ENCODE measurements around the gene DCDC1. TPM values are rescaled to one million over a fixed set of nuclear protein-coding genes. Genes with fewer than 3 reads are reported as not detected.

DCDC1 gene, protein sequence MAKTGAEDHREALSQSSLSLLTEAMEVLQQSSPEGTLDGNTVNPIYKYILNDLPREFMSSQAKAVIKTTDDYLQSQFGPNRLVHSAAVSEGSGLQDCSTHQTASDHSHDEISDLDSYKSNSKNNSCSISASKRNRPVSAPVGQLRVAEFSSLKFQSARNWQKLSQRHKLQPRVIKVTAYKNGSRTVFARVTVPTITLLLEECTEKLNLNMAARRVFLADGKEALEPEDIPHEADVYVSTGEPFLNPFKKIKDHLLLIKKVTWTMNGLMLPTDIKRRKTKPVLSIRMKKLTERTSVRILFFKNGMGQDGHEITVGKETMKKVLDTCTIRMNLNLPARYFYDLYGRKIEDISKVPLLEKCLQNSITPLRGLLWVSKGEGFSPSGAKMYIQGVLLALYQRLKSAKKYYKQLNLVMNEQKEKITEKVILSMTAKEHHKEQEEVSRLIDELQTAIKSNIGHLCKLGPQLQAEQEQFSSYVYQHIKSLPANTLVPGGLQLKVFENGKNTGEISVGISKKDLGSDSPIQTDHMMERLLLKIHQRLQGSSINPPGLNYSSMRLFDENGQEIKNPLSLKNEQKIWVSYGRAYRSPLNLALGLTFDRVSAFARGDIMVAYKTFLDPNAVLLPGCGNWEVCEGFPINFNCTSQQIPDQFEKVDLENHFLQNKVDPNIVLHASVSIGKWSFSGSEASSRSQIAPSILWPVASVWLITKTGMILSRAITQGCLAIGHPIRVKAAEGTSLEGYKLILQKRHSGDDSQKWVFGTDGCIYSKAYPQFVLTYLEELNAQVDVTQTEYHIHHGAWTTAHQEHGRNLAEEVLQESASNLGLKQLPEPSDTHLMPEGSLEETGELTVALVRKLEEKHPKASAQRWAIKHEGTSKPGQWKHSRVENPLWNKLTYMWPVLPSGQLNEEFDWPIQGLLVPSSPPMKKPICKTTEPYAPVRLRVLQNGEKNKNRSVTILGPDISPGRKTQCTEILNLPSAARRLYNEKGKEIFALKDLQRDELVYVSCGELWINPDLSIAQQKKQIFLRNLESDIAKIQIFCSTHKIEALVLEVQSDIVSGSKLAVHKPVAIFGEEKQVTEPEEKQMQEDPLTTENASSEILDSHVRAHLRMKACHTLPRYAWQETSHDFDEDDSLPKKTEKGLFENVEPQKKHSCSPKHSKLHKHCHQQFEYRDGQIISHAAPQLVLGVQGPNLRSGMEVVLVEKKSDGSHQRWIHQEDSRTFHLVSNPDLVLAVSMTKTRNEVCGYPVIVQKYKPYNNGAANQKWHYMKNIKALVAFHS (N-terminal part only)
- not detected in 2 replicates for total RNA-seq (2014; rRNA removed; shearing (Covaris generic))
- polyA plus RNA-seq (2015; cell fraction: cytosol; rRNA removed) = 0.09 TPM in 1 of 2 replicates, not detected in the other
- not detected in 2 replicates for polyA plus RNA-seq (2015; cell fraction: nucleus; rRNA removed)

DNA sequence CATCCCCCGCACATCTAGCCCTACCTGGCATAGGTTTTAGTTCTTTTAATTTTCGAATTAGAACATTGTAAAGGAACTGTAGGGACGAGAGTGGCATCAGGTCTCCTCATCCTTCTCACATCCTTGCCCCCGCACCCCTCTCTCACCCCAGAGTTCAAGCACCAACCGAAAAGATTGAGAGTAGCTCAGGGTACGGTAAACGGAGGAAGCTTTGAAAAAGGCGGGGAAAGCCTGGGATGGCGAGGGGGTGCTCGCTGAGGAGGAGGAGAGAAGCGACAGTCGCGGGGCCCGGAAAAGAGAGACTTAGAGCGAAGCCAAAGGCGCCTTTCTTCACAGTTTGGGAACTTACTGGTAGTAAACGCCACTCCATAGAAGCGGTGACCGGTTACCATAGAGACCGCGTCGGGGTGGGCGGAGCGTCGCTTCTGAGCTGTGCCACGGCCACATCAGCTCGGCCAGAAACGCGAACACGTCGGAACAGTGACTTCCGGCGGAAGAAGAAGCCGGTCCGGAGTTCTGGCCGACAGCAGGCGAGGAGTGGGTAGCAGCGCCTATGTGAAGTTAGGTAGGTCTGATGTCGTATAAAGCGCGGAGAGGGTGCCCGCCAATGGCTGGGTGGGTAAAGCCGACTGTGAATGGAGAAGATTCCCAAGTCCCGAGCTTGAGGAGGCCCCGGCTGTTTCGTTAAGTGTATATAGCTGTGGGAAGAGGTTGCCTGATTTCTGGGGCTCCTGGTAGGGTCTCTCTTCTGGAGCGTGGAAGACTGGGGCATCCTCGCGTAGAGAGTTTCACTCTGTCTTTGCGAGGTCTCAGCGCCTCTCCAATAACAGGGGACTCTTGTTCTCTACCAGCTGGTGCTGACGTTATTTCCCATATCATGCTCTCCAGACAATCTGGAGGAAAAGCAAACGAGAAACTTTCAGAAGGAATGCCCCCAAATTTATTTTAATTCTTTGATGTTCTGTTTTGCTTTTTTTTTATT is at the start of gene DCDC1, which contains the start of gene DNAJC24:
DCDC1 (minus strand) TSS at position 392 of the 982 bp plus-strand sequence. CDS start 41,459 bp downstream, outside the sequence.
DNAJC24 (plus strand) TSS at position 513 of the 982 bp plus-strand sequence. CDS start 889 bp downstream, outside the sequence.
- peak; percentile 89 for DNase-seq (ENCODE audit: low read depth)

DNA sequence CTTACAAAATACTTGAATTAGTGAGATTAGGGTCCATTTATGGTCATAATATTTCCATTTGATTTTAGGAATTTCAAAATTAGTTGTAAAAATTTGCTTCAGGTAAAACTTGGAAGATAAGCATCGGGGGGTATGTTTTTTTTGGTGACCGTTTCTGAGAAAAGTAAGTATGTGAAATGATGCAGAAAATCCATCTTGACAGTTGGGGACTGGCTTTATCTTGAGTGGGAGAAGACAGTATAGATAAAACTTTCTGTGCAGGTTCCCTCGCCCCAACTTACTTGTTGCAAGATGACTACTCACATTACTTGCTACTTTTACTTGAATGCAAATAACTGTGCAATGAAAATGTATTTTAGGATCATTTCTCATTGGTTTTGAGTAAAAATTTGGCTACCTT is 49.6 kb upstream of the DCDC1 start:
- DNase-seq (ENCODE audit: low read depth) = no peak

DNA sequence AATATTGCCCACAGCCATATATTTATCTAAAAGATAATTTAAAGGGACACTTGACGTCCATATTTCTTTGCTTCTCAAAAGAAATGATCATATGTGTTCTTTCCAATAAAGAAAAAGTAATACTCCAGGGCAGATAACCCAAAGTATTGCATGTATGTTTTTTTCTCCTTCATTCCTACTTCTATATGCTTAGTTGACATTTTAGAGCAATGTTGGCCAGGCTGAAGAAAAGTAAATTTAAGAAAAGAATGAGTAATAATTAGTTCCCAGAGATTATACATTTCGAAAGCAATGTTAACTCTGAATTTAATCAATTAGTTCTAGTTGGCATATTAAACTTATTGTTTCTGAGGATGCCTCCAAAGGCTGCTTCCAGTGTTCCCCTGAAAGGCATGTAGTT is 48.3 kb upstream of the DCDC1 start:
- DNase-seq (ENCODE audit: low read depth) = no peak

DNA sequence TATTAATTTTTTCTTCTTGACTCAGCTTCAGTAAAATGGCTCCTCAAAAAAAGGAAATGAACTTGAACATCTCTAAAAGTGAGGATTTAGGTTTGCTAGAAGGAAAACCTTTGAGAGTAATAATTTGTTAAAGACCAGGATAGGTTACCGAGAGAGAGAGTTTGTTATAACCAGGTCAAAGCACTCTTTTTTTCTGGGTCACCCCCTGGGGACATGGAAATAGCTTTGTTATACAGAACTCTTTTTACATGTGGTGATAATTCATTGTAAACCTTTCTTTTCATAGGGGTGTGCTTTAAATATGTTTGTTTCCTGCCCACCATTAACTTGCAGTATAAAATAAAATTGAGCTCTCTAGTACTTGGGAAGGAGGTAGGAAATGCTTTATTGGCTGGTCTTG is 47.8 kb upstream of the DCDC1 start:
- no peak for DNase-seq (ENCODE audit: low read depth)

DNA sequence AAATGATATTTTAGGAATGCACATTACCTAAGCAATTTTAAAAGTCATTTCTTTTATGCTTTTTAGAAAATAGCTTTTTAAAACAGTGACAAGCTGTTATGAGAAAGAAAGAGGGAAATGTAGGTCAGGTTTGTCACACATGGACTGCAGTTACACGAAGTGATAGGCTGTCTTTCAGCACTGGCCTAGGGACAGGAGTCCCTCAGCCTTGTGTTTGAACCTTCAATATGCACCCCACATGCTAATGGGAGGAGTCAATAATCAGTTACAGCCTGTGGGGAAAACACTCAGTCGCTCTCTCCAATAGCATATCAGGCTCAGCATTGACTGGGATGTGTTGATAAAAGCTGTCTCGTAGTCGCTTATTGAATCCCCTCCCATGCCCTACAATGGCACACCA is 45.9 kb upstream of the DCDC1 start:
- DNase-seq (ENCODE audit: low read depth) = no peak

DNA sequence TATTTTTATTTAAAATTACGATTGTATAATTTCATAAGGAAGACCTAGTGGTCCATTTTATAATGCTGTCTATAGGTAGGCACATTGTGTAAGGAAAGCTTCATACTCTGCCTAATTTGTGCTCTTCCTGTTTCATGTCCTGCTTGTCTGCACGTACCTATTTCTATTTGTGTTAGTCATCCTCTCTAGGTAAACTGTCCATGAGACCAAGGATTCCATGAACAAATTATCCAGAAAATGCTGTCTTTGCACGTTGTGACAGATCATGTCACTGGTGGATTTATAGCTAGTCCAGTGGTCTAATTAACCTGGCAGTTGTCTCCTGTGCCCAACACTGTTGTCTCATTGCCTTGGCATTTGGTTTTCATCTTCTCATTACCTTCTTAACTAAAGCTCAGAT is 44.8 kb upstream of the DCDC1 start:
- DNase-seq (ENCODE audit: low read depth) = no peak

DNA sequence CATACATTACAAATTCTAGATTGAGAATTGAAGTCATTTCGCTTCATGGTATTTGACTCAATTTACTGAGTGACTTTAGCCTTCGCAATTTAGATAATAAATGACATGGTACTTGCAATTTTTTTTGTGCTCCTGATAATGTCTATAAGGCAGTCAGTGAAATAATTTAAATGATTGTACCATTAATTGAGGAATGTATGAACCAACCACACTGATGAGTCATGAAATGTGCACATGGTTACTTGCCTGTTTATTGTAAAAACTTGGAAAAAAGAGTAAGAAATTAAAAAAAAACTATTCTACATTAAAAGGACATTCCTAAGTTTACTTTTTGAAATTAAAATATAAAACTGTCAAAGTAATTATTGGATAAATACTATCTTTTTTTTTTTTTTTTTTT is 43.4 kb upstream of the DCDC1 start:
- peak; percentile 27 for DNase-seq (ENCODE audit: low read depth)

DNA sequence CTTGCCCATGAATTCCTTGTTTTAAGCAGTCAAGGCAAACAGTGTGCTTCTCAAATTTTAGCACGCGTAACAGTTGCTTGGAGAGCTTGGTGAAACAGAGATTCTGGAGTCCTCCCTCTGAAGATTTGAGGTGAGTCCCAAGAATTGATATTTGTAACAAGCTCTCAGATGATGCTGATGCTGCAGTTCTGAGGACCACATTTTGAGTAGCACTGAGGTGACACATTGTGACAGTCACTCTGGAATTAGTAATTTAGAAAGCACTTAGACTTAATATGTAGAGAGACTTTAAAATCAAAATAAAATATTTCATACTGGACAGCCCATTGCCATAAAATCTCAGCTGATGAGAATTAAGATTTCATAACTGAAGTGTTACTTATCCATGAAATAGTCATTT is 38.7 kb upstream of the DCDC1 start:
- no peak for DNase-seq (ENCODE audit: low read depth)

DNA sequence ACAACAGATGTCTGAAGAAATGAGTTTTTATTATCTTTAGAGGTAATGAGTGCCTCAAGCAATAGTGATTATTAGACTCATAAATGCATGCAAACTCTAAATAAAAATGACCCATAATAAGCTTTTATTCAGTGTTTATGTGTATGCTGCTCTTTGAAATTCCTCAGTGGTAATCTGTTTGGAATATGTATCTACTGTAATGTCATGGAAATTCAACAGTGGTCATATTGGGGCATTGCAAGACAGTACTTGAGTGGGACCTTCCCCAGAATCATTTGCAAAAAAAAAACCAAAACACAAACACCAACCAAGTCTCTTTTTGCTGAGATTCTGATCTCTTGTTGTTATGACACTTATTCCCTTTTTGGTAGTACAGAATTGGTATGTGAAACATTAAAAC is 35.1 kb upstream of the DCDC1 start:
- DNase-seq (ENCODE audit: low read depth) = no peak

DNA sequence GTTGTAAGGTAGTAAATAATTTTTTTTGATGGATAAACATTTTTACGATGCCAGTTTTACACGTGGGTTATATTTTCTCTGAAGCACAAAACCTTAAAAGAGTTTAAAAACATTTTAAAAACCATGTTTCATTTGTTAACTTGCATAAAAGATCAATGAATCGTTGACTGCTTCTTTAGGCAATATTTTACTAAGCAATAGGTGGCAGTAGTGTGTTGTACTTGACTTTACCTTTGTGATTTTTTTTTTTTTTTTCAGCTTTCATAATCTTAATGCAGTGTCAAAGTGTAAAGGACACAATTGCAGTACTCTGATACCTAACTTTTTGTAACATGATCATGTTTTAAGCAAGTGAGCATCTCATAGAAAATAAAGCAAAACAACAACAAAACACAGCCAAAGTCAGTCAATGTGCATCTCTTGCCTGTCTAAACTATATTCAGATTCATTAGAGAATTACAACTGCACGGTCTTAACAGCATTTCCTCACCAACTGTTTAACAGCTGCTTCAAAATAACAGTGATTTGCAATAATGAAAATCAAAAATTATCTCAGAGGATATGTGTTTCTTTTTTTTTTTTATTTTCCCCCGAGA is 27.8 kb upstream of the DCDC1 start:
- peak; percentile 8 for DNase-seq (ENCODE audit: low read depth)

DNA sequence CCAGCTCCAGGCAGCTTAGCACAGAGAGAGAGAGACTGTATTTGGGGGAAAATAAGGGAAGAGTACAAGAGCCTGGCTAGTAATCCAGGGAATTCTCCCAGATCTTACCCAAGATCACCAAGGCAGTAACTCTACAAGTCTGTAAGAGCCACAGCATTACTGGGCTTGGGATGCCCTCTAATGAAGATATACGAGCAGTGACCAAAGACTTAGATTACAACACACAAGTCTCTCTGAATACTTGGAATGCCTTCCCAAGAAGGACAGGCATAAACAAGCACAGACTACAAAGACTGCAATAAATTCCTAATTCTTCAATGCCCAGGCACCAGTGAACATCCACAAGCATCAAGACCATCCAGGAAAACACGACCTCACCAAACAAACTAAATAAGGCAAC is 17.8 kb upstream of the DCDC1 start:
- no peak for DNase-seq (ENCODE audit: low read depth)

DNA sequence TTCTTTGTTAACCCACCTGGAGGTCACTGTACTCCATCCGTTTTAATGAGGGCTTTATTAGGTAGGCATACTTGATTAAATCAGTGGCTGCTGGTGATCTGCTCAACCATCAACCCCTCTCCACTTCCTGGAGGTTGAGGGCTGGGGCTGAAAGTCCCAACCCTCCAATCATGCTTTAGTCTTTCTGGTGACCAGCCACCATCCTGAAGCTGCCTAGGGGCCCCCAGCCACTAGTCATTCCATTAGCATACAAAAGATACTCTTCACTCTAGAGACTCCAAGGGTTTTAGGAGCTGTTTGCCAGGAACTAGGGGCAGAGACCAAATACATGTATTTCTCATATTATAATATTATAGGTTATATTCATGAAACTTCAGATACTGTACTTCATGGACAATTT is 13.6 kb upstream of the DCDC1 start:
- DNase-seq (ENCODE audit: low read depth) = no peak

DNA sequence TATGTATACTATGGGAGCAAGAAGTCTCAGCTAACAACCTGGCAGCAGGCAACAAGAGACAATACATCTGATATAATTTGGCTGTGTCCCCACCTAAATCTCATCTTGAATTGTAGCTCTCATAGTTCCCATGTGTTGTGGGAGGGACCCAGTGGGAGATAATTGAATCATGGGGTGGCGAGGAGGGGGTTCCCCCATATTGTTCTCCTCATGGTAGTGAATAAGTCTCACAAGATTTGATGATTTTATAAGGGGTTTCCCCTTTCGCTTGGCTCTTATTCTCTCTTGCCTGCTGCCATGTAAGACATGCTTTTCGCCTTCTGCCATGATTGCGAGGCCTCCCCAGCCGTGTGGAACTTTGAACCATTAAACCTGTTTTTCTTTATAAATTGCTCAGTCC is 6.3 kb upstream of the DCDC1 start:
- no peak for DNase-seq (ENCODE audit: low read depth)

DNA sequence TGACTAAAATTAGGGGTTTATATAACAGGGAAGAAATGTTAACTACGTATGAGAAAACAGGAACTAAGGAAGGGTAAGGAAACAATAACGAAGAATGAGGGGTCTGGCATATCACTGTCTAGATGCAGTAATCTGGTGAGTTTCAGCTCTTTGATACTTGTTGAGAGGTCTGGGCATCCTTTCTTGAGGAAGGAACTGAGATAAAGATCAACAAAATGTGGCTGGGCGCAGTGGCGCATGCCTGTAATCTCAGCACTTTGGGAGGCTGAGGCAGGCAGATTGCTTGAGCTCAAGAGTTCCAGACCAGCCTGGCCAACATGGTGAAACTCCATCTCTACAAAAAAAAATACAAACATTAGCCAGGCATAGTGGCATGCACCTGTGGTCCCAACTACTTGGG is 2.7 kb downstream of the DCDC1 start:
- DNase-seq (ENCODE audit: low read depth) = no peak

DNA sequence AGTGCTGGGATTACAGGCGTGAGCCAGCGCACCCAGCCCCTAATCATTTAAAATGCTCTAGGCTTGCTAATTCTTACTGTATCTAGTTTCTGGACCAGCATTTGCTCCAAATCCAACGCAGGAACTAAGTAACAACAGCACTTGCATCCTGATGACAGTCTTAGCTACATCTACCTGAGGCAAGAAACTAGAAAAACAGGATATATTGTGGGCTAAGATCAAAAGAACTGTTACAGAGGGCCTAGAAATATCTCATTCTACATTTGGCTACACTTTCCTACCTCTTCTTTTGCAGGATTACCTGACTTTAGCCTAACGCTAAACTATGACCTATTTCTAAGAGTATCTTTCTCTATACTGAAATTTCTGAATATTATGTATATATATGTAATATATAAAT is 7.8 kb downstream of the DCDC1 start:
- no peak for DNase-seq (ENCODE audit: low read depth)

DNA sequence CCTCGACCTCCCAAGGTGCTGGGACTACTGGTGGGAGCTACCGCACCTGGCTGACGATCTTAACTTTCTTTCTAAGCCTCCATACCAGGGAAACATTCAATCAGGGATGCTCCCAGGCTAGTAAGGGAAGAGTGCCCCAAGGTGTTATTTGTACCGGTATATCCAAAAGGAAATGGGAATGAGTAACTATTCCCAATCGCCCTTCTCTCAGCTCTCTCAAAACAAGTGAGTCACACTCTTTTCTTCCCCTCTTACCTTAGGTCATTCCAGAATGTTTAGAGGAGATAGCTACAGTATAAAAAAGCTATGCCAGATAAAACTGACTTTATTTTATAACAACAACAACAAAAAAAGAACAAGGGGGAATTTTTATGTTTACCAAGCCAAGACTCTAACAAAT is 13.7 kb downstream of the DCDC1 start:
- peak; percentile 48 for DNase-seq (ENCODE audit: low read depth)

DNA sequence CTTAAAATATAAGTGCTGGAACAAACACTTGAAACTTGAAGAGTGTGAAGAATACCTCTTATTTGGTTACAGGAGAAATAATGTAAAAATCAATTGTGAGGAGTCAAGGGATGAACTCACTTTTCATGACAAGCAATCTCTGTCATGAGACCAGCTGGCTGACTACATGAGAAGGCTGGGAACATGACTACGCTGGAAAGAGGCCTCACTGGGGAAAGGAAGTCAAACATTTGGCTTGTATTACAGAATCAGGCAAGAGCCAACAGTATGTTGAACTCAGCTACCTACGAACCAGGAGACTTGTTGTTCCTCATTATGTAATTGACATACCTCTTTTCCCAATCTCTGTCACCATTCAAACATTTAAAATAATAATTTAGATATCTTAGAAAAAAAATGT is 14.4 kb downstream of the DCDC1 start:
- DNase-seq (ENCODE audit: low read depth) = peak; percentile 15

DNA sequence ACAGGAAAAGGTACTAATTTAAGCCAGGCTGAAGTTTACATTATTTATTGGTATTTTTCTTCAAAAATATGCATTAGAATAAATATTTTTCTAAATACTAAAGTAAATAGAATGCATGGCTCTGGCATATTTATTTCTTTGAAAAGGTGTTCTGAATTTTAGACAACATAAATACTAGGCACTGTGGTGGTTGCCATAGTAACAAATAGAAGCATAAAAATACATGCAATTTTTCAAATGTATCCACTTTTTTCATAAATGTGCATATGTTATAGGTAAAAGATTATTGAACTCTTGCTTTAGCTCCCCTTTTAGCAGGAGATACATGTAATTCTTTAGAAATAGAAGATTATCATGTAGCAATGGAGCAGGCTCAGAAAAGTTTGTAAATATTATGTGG is 18.4 kb downstream of the DCDC1 start:
- DNase-seq (ENCODE audit: low read depth) = no peak

DNA sequence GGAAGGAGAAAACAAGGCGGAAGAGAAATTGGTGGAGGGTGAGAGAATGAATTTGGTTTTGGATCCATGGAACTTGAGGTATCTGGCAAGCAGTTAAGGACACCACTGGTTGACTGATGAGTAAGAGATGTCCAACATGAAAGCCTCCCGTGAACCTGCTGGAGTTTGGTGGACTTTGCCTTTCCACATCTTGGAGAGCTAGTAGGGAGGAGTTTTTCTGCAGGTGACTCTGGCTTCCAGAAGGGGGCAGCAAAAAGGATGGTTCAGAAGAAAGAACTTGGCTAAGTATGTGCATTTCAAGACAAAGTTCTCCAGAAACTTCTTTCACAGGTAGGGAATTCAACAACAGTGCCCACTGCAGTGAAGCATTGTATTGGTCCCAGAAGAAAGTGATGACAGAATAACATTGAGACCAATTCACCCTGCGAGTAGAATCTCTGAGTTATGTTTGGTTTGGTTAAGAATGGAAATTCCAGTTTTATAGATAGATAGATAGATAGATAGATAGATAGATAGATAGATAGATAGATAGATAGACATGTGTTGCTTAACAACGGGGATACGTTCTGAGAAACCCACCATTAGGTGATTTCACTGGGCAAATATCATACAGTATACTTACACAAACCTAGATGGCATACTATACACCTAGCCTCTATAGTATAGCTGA is 28.5 kb downstream of the DCDC1 start:
- peak; percentile 31 for DNase-seq (ENCODE audit: low read depth)
